Vagina (tissue), 2 donors: ENCODE data around the gene EGFLAM. TPM values are rescaled to one million over a fixed set of nuclear protein-coding genes. Genes with fewer than 3 reads are reported as not detected.

Experiments used
- DNase-seq, 2 donors: peaks; one replicate each; pipeline ENCODE4 v3.0.0-alpha.2; 2017; ENCODE audit errors: extremely low spot score in 2 of 2
- H3K27ac ChIP-seq: fragments of 200-600 bp; sonication (generic); one replicate; pipeline ENCODE4 v1.5.1; 2019
- H3K27me3 ChIP-seq: fragments of 200-600 bp; sonication (generic); one replicate; pipeline ENCODE4 v1.5.1; 2019
- H3K36me3 ChIP-seq, 2 donors: fragments of 200-600 bp; sonication (generic); one replicate each; pipeline ENCODE4 v1.5.1; 2017 to 2019
- H3K4me1 ChIP-seq: fragments of 200-600 bp; sonication (generic); one replicate; pipeline ENCODE4 v1.5.1; 2019
- H3K4me3 ChIP-seq, 2 donors: fragments of 200-600 bp; sonication (generic); 1 replicate in 1 of 2; 2 replicates in 1 of 2; pipeline ENCODE4 v1.5.1; 2016 to 2019
- H3K9me3 ChIP-seq: fragments of 200-600 bp; sonication (generic); one replicate; pipeline ENCODE4 v1.5.1; 2019
- CTCF ChIP-seq, 3 experiments: fragments of 450-650 bp in 2 of 3; fragments of 200-600 bp in 1 of 3; sonication (generic) in 1 of 3; IDR thresholded peaks; one replicate each; pipeline ENCODE4 v1.5.1; 2017 to 2019; ENCODE audit warnings: antibody characterized with exemption in 3 of 3, mild to moderate bottlenecking in 2 of 3, moderate library complexity in 2 of 3
- POLR2A ChIP-seq, 2 donors: fragments of 450-650 bp; IDR thresholded peaks; one replicate each; pipeline ENCODE4 v1.6.1; 2017; ENCODE audit warnings: antibody characterized with exemption in 2 of 2, mild to moderate bottlenecking in 2 of 2, moderate library complexity in 2 of 2
- POLR2AphosphoS5 ChIP-seq, 2 donors: sonication (generic); formaldehyde crosslinking; IDR thresholded peaks; one replicate each; pipeline ENCODE4 v1.9.0; 2017; ENCODE audit warnings: antibody characterized with exemption in 2 of 2, mild to moderate bottlenecking in 2 of 2, low read depth in 1 of 2; ENCODE audit not compliant: insufficient read depth in 1 of 2
- intact Hi-C: fragments of 100-400 bp; cut with DNase I; formaldehyde crosslinking; loops from one replicate; pipeline ENCODE4 v1.15.1; 2023
- total RNA-seq: library from RNA; depleted of rRNA; stranded (reverse); fragments of >200 nt; gene quantifications from one replicate; pipeline ENCODE4 v1.2.3, GENCODE V29; 2016

EGFLAM gene
- total RNA-seq, 1 donor from 2014 or later, result 15.2 TPM

- TF ChIP-seq POLR2AphosphoS5 (IDR thresholded peaks at IDR 0.05; ENCODE audit: insufficient read depth in 1 of 2, low read depth in 1 of 2) (no peak), CTCF (IDR thresholded peaks at IDR 0.05) (no peak), POLR2A (IDR thresholded peaks at IDR 0.05) (no peak)
- Histone ChIP-seq H3K4me1 (no peaks in the 10 kb centered on the region), H3K4me3 (no peak overlapping the region), H3K27me3 (no peaks in the 10 kb centered on the region), H3K27ac (no peak overlapping the region), H3K36me3 (no peaks in the 10 kb centered on the region), H3K9me3 (no peaks in the 10 kb centered on the region)
- intact Hi-C loops, result no loop called here
- no peak for DNase-seq
Observed at GRCh38 chr5:38360323-38361061, 102.1 kb downstream of the EGFLAM start.

GRCh38 chr5:38362713-38363112 is 104.4 kb downstream of the EGFLAM start:
- no peaks in the 10 kb centered on the region for H3K4me1 ChIP-seq
- H3K27ac ChIP-seq, result no peak overlapping the region
- intact Hi-C loops, result no loop called here
- H3K27me3 ChIP-seq, result no peaks in the 10 kb centered on the region
- no peak overlapping the region for H3K4me3 ChIP-seq
- H3K9me3 ChIP-seq, result no peaks in the 10 kb centered on the region
- H3K36me3 ChIP-seq, result no peaks in the 10 kb centered on the region
- no peak for DNase-seq
- no peak for TF ChIP-seq POLR2AphosphoS5 (IDR thresholded peaks at IDR 0.05; ENCODE audit: insufficient read depth in 1 of 2, low read depth in 1 of 2)
- TF ChIP-seq CTCF (IDR thresholded peaks at IDR 0.05), result no peak

GRCh38 chr5:38364825-38365224 is 106.5 kb downstream of the EGFLAM start:
- Histone ChIP-seq H3K27ac (no peak overlapping the region), H3K9me3 (no peaks in the 10 kb centered on the region), H3K4me1 (peaks cover 7% of the 10 kb centered on the region), H3K4me3 (no peak overlapping the region), H3K36me3 (no peaks in the 10 kb centered on the region), H3K27me3 (no peaks in the 10 kb centered on the region)
- TF ChIP-seq POLR2AphosphoS5 (IDR thresholded peaks at IDR 0.05; ENCODE audit: insufficient read depth in 1 of 2, low read depth in 1 of 2) (no peak), POLR2A (IDR thresholded peaks at IDR 0.05) (no peak), CTCF (IDR thresholded peaks at IDR 0.05) (no peak)
- intact Hi-C loops, result no loop called here
- DNase-seq, result no peak

- Histone ChIP-seq H3K4me1 (peaks cover 12% of the 10 kb centered on the region), H3K9me3 (no peaks in the 10 kb centered on the region), H3K36me3 (no peaks in the 10 kb centered on the region), H3K4me3 (no peak overlapping the region), H3K27me3 (no peaks in the 10 kb centered on the region), H3K27ac (no peak overlapping the region)
- DNase-seq, result no peak
- TF ChIP-seq POLR2AphosphoS5 (IDR thresholded peaks at IDR 0.05; ENCODE audit: insufficient read depth in 1 of 2, low read depth in 1 of 2) (no peak), CTCF (IDR thresholded peaks at IDR 0.05) (no peak), POLR2A (IDR thresholded peaks at IDR 0.05) (no peak)
- intact Hi-C loops, result no loop called here
Observed at GRCh38 chr5:38367410-38367809, 109.1 kb downstream of the EGFLAM start.

GRCh38 chr5:38367966-38368365 is 109.6 kb downstream of the EGFLAM start:
- peaks cover 12% of the 10 kb centered on the region for H3K4me1 ChIP-seq
- intact Hi-C loops, result no loop called here
- H3K9me3 ChIP-seq, result no peaks in the 10 kb centered on the region
- no peak overlapping the region for H3K4me3 ChIP-seq
- H3K27ac ChIP-seq, result peak overlapping the region; percentile 6
- H3K36me3 ChIP-seq, result no peaks in the 10 kb centered on the region
- H3K27me3 ChIP-seq, result no peaks in the 10 kb centered on the region
- no peak for DNase-seq
- TF ChIP-seq POLR2AphosphoS5 (IDR thresholded peaks at IDR 0.05; ENCODE audit: insufficient read depth in 1 of 2, low read depth in 1 of 2) (no peak), POLR2A (IDR thresholded peaks at IDR 0.05) (no peak), CTCF (IDR thresholded peaks at IDR 0.05) (no peak)
